Activated B cell treated with CpG ODN at 0.5 μM for 24 hours (primary cell): Measurements from ENCODE around the gene SLC25A20. TPM values are rescaled to one million over a fixed set of nuclear protein-coding genes. Genes with fewer than 3 reads are reported as not detected.

Experiments
- ATAC-seq: fragments of 200-7000 bp; cut with Tn5 transposase; one replicate; pipeline ENCODE4 v1.10.0; 2021; ENCODE audit warnings: low read depth, mild to moderate bottlenecking, moderate library complexity
- CTCF ChIA-PET: fragments of 350-600 bp; sonication (Branson Sonifier 250); formaldehyde crosslinking; loops from one replicate; lab custom pipeline; 2021; ENCODE audit warnings: antibody characterized with exemption; lab: Charles Lee
- POLR2A ChIA-PET: fragments of 350-600 bp; sonication (Branson Sonifier 250); formaldehyde crosslinking; loops from one replicate; lab custom pipeline; 2021; ENCODE audit warnings: antibody characterized with exemption; lab: Charles Lee
- DNase-seq: peaks from one replicate; pipeline ENCODE4 v3.0.0; 2022
- H3K27ac Mint-ChIP-seq: one replicate; pipeline ENCODE4 v1.8.0; 2020; ENCODE audit warnings: mixed read lengths
- H3K27me3 Mint-ChIP-seq: one replicate; pipeline ENCODE4 v1.8.0; 2021; ENCODE audit warnings: mixed read lengths
- H3K36me3 Mint-ChIP-seq: one replicate; pipeline ENCODE4 v1.8.0; 2021; ENCODE audit warnings: low read depth, mixed read lengths
- H3K4me1 Mint-ChIP-seq: one replicate; pipeline ENCODE4 v1.8.0; 2021; ENCODE audit warnings: mixed read lengths
- H3K4me3 Mint-ChIP-seq: one replicate; pipeline ENCODE4 v1.8.0; 2020; ENCODE audit warnings: mild to moderate bottlenecking, mixed read lengths
- H3K9me3 Mint-ChIP-seq: one replicate; pipeline ENCODE4 v1.8.0; 2020; ENCODE audit warnings: mixed read lengths
- CTCF ChIP-seq: fragments of 200-600 bp; IDR thresholded peaks from one replicate; pipeline ENCODE4 v1.8.0; 2022; ENCODE audit warnings: antibody characterized with exemption, mild to moderate bottlenecking
- intact Hi-C: fragments of 100-400 bp; cut with micrococcal nuclease; formaldehyde crosslinking; loops from one replicate; pipeline ENCODE4 v1.15.1; 2024
- total RNA-seq: library from RNA; stranded (reverse); gene quantifications from 2 replicates; pipeline ENCODE4 v1.2.3, GENCODE V29; 2022

SLC25A20 gene
- total RNA-seq, 1 donor from 2014 or later = 11.0 TPM

- Mint-ChIP-seq H3K9me3 (no peaks in the 10 kb centered on the region), H3K36me3 (peaks cover 23% of the 10 kb centered on the region), H3K4me1 (no peaks in the 10 kb centered on the region), H3K4me3 (no peak overlapping the region), H3K27ac (no peak overlapping the region), H3K27me3 (no peaks in the 10 kb centered on the region)
- TF ChIP-seq CTCF = no peak
- no peak for DNase-seq
- ChIA-PET POLR2A (interaction anchor here (0.6 kb wide), 1 partner anchor 11 kb away, joined by 4 read pairs; no protein-coding TSS in a partner anchor), CTCF (no interaction called here)
- intact Hi-C loops = no loop called here
- no peak for ATAC-seq
Measured at GRCh38 chr3:48863122-48863521, 35.6 kb downstream of the SLC25A20 start.

DNA sequence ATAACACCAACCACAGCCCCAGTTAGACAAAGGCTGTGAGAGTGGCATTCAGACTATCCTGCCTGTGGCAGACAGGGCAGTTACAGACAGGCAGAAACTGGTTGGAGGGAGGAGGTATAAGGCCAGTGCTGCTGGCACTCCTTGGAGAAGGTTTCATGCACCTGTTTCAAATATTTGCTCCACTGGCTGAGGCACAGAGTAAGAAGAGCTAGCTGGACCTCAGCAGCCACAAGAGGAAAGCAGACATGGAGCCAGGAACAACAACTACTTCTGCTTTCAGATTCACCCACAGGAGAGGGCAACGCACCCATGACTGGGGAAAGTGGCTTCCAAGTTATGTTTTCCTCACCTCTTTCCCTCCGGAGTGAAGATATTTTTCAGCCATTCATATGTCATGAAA is 39.5 kb downstream of the SLC25A20 start:
- H3K27ac Mint-ChIP-seq = no peak overlapping the region
- H3K9me3 Mint-ChIP-seq = no peaks in the 10 kb centered on the region
- peaks cover 31% of the 10 kb centered on the region for H3K36me3 Mint-ChIP-seq
- no peak for ATAC-seq
- intact Hi-C loops = no loop called here
- no peaks in the 10 kb centered on the region for H3K27me3 Mint-ChIP-seq
- CTCF ChIA-PET = no interaction called here
- DNase-seq = no peak
- no peak for TF ChIP-seq CTCF
- no peak overlapping the region for H3K4me3 Mint-ChIP-seq
- no peaks in the 10 kb centered on the region for H3K4me1 Mint-ChIP-seq
- POLR2A ChIA-PET = no interaction called here

GRCh38 chr3:48858709-48859108 is 40.0 kb downstream of the SLC25A20 start:
- no peak for ATAC-seq
- no peak for TF ChIP-seq CTCF
- DNase-seq = no peak
- ChIA-PET POLR2A (no interaction called here), CTCF (no interaction called here)
- Mint-ChIP-seq H3K4me3 (no peak overlapping the region), H3K27me3 (no peaks in the 10 kb centered on the region), H3K9me3 (no peaks in the 10 kb centered on the region), H3K36me3 (peaks cover 31% of the 10 kb centered on the region), H3K27ac (no peak overlapping the region), H3K4me1 (no peaks in the 10 kb centered on the region)
- intact Hi-C loops = no loop called here

GRCh38 chr3:48857641-48858040 is 41.0 kb downstream of the SLC25A20 start:
- ATAC-seq (no peak), DNase-seq (no peak)
- H3K36me3 Mint-ChIP-seq = peaks cover 30% of the 10 kb centered on the region
- H3K27me3 Mint-ChIP-seq = no peaks in the 10 kb centered on the region
- H3K9me3 Mint-ChIP-seq = no peaks in the 10 kb centered on the region
- POLR2A ChIA-PET = no interaction called here
- intact Hi-C loops = no loop called here
- H3K4me1 Mint-ChIP-seq = no peaks in the 10 kb centered on the region
- no peak overlapping the region for H3K4me3 Mint-ChIP-seq
- TF ChIP-seq CTCF = no peak
- CTCF ChIA-PET = no interaction called here
- H3K27ac Mint-ChIP-seq = no peak overlapping the region

GRCh38 chr3:48856469-48856868 is 42.2 kb downstream of the SLC25A20 start:
- TF ChIP-seq CTCF = no peak
- H3K4me3 Mint-ChIP-seq = no peak overlapping the region
- intact Hi-C loops = no loop called here
- H3K4me1 Mint-ChIP-seq = no peaks in the 10 kb centered on the region
- no peak for ATAC-seq
- H3K27me3 Mint-ChIP-seq = no peaks in the 10 kb centered on the region
- H3K27ac Mint-ChIP-seq = no peak overlapping the region
- ChIA-PET CTCF (no interaction called here), POLR2A (no interaction called here)
- DNase-seq = no peak
- H3K9me3 Mint-ChIP-seq = no peaks in the 10 kb centered on the region
- H3K36me3 Mint-ChIP-seq = peaks cover 22% of the 10 kb centered on the region
